Bronchial smooth muscle cell (primary cell): Measurements from ENCODE around the gene ELMOD3. TPM values are rescaled to one million over a fixed set of nuclear protein-coding genes. Genes with fewer than 3 reads are reported as not detected.

Experiments
- total RNA-seq: library from RNA; depleted of rRNA; stranded (reverse); fragments of >200 nt; gene quantifications from 2 replicates; pipeline ENCODE4 v1.2.1, GENCODE V29; 2014

ELMOD3 gene
- 14.2 and 18.3 TPM in 2 replicates for total RNA-seq

GRCh38 chr2:85354286-85355072, at the start of gene ELMOD3, which contains the start of gene RETSAT:
ELMOD3 (plus strand) TSS chr2:85354769; CDS start chr2:85357199, 2,430 bp downstream.
RETSAT (minus strand) TSS chr2:85354528; CDS start chr2:85354507, 21 bp downstream.

GRCh38 chr2:85327822-85328617, 26.5 kb upstream of the ELMOD3 start, which contains the start of gene TGOLN2:
TGOLN2 (minus strand) TSS chr2:85327989; CDS start chr2:85327962, 27 bp downstream.

DNA sequence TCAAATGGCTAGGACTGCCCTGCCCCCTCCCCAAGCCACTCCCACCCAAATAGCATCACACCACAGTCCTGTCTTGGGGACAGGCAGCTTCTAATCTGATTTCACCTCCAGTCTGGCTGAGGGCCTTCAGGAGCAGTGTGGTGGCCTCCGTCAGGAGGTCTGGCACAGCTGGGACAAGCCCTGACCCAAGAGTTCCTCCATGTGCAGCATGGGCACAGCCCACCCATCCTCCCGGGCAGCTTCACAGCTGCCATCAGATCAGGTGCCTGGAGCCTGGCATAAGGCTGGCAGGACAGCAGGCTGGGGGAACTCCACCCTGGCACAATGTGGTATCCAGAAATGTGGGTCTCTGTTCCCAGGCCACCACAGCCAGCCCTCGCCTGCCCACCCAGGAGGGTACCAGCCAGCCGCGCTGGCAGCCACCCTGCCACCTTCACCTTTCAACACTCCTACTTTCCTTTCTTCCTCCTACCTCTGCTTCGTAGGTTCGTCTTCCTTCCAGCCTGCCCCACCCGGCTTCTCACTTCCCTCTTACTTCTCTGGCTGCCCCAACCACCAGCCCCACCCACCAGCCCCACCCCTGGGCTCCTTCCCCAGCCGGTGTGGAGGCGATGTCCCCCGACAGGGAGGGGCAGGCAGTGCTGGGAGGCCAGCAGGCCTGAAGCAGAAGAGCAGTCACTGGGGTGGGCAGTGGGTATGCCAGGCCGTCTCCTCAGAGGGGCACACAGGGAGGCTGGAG, 55.4 kb downstream of the ELMOD3 start, which contains the start of gene CAPG:
CAPG (minus strand) TSS at position 522 of the 739 bp plus-strand sequence. CDS start 8,221 bp downstream, outside the sequence.

DNA sequence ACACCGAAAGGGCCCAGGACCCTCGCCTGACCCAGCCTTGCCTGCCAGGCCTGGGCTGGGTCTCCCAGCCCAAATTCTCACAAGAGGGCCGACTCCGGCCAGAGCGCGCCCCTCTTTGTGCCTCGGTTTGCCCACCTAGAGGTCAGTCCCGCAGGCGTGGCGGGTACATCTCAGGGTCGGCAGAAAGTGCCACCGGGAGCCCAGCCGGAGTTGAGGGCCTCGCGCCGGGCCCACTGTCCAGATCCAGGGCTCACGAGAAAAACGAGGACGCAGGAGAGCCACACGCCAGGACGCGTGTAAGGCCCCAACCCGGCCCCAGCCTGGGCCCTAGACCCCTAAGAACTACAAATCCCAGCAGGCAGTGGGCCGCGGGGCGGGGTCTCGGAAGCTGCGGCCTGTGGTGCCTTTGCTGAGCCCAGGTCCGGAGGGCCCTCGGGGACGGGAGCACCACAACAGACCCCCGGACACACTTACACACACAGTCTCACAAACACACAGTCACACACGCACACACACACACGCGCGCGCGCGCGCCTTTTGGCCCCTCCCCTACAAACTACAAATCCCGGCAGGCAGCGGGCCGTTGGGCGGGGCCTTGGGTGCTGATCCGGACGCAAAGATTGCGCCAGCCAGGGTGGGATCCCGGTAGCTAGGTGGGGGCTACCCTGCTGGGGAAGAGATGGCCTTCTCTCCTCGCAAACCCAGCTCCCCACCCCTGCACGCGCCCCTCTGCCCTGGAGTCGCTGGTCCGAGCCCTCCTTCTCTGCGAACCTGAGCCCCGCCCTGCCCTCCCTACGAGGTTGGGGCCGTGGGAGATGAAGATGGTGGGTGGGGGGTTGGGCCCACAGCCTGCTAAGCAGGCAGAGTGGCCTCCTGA, 63.8 kb downstream of the ELMOD3 start, which contains the start of gene SH2D6:
SH2D6 (plus strand) TSS at position 583 of the 877 bp plus-strand sequence. CDS start 10,752 bp downstream, outside the sequence.

Other genes starting within 250 kb of the ELMOD3 start
- gene TCF7L1, start 221.4 kb upstream of the ELMOD3 start, total RNA-seq = 1.5 and 2.4 TPM in 2 replicates
- gene TGOLN2, start 26.8 kb upstream of the ELMOD3 start, total RNA-seq = 50.0 and 80.5 TPM in 2 replicates
- 60.1 and 71.5 TPM in 2 replicates for gene RETSAT, start 241 bp upstream of the ELMOD3 start, total RNA-seq
- gene CAPG, start 55.6 kb downstream of the ELMOD3 start, total RNA-seq = 353 and 490 TPM in 2 replicates
- 0.17 and 0.63 TPM in 2 replicates for gene SH2D6, start 63.9 kb downstream of the ELMOD3 start, total RNA-seq
- 108 and 150 TPM in 2 replicates for gene MAT2A, start 184.4 kb downstream of the ELMOD3 start, total RNA-seq
- gene GGCX, start 206.7 kb downstream of the ELMOD3 start, total RNA-seq = 31.4 and 40.8 TPM in 2 replicates
- gene VAMP8, start 222.8 kb downstream of the ELMOD3 start, total RNA-seq = 2.5 and 4.4 TPM in 2 replicates
- 32.5 and 62.6 TPM in 2 replicates for gene VAMP5, start 229.7 kb downstream of the ELMOD3 start, total RNA-seq
- gene RNF181, start 241.0 kb downstream of the ELMOD3 start, total RNA-seq = 267 and 283 TPM in 2 replicates
- gene TMEM150A, start 247.9 kb downstream of the ELMOD3 start, total RNA-seq = 7.7 and 11.7 TPM in 2 replicates